ENCODE data around the gene PRKCA. TPM values are rescaled to one million over a fixed set of nuclear protein-coding genes. Genes with fewer than 3 reads are reported as not detected.

Gene PRKCA
- total RNA-seq, 1 donor from 2014 or later = 15.5 TPM

- DNase-seq (ENCODE audit: extremely low spot score in 2 of 2) = no peak
- Histone ChIP-seq H3K27me3 (no peaks in the 10 kb centered on the region), H3K36me3 (no peaks in the 10 kb centered on the region), H3K4me3 (no peak overlapping the region), H3K9me3 (no peaks in the 10 kb centered on the region), H3K27ac (no peak overlapping the region), H3K4me1 (peaks cover 24% of the 10 kb centered on the region)
- no peak for TF ChIP-seq POLR2A (IDR thresholded peaks at IDR 0.05)
- no peak for TF ChIP-seq CTCF (IDR thresholded peaks at IDR 0.05)
- no peak for TF ChIP-seq POLR2AphosphoS5 (IDR thresholded peaks at IDR 0.05; ENCODE audit: insufficient read depth in 1 of 2, low read depth in 1 of 2)
- intact Hi-C loops (cut with DNase I) = no loop called here
Observed at GRCh38 chr17:66726371-66726770, 424.0 kb downstream of the PRKCA start.

GRCh38 chr17:66726846-66727245 lies 424.4 kb downstream of the PRKCA start:
- intact Hi-C loops (cut with DNase I) = no loop called here
- no peaks in the 10 kb centered on the region for H3K36me3 ChIP-seq
- H3K27me3 ChIP-seq = no peaks in the 10 kb centered on the region
- H3K9me3 ChIP-seq = no peaks in the 10 kb centered on the region
- no peak overlapping the region for H3K27ac ChIP-seq
- peaks cover 24% of the 10 kb centered on the region for H3K4me1 ChIP-seq
- no peak overlapping the region for H3K4me3 ChIP-seq
- TF ChIP-seq POLR2AphosphoS5 (IDR thresholded peaks at IDR 0.05; ENCODE audit: insufficient read depth in 1 of 2, low read depth in 1 of 2) = no peak
- TF ChIP-seq POLR2A (IDR thresholded peaks at IDR 0.05) = no peak
- no peak for TF ChIP-seq CTCF (IDR thresholded peaks at IDR 0.05)
- no peak for DNase-seq (ENCODE audit: extremely low spot score in 2 of 2)

- Histone ChIP-seq H3K36me3 (no peaks in the 10 kb centered on the region), H3K27me3 (no peaks in the 10 kb centered on the region), H3K4me3 (no peak overlapping the region), H3K4me1 (peaks cover 24% of the 10 kb centered on the region), H3K9me3 (no peaks in the 10 kb centered on the region), H3K27ac (no peak overlapping the region)
- no peak for DNase-seq (ENCODE audit: extremely low spot score in 2 of 2)
- intact Hi-C loops (cut with DNase I) = no loop called here
- peak in 2 of 3 experiments; percentile 19 to 33 for TF ChIP-seq CTCF (IDR thresholded peaks at IDR 0.05)
- TF ChIP-seq POLR2AphosphoS5 (IDR thresholded peaks at IDR 0.05; ENCODE audit: insufficient read depth in 1 of 2, low read depth in 1 of 2) = no peak
Observed at GRCh38 chr17:66727634-66728570, 425.5 kb downstream of the PRKCA start.

DNA sequence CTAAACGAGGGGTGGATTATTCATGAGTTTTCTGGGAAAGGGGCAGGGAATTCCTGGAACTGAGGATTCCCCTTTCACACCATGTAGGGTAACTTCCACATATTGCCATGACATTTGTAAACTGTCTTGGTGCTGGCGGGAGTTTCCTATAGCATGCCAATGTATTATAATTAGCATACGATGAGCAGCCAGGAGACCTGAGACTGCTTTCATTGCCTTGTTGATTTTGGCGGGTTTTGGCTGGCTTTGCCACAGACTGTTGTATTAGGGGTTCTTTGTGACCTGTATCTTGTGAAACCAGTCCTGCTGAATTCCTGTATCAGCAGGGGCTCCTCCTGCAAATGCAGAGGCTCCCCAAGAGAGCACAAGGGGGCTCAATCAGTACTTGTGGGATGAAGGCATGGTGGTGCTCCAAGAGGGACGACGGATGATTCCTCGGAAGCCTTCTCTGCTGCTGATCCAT lies 428.1 kb downstream of the PRKCA start:
- no peak overlapping the region for H3K4me3 ChIP-seq
- H3K4me1 ChIP-seq = peaks cover under 1% of the 10 kb centered on the region
- TF ChIP-seq POLR2AphosphoS5 (IDR thresholded peaks at IDR 0.05; ENCODE audit: insufficient read depth in 1 of 2, low read depth in 1 of 2) = no peak
- TF ChIP-seq CTCF (IDR thresholded peaks at IDR 0.05) = no peak
- TF ChIP-seq POLR2A (IDR thresholded peaks at IDR 0.05) = no peak
- H3K27me3 ChIP-seq = no peaks in the 10 kb centered on the region
- no peak overlapping the region for H3K27ac ChIP-seq
- H3K36me3 ChIP-seq = no peaks in the 10 kb centered on the region
- intact Hi-C loops (cut with DNase I) = no loop called here
- DNase-seq (ENCODE audit: extremely low spot score in 2 of 2) = no peak
- no peaks in the 10 kb centered on the region for H3K9me3 ChIP-seq

DNA sequence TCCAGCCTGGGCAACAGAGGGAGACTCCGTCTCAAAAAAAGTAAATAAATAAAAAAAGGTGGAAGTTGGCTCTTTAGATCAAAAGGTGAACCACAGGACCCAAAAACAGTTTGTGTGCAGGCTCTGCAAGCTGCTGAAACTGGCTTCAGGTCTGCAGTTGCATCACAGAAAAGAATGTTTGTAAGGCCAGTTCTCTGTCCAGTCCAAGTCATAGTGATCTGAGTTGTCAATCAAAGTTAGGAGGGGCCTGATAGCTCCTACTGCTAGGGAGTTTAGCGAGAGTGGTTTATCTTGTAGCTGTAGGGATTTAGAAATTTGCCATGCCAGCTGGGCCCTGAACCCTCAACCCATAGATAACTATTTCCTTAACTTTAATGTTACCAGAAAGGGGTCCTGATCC lies 431.3 kb downstream of the PRKCA start:
- no peak for DNase-seq (ENCODE audit: extremely low spot score in 2 of 2)
- Histone ChIP-seq H3K27ac (no peak overlapping the region), H3K4me3 (no peak overlapping the region), H3K27me3 (no peaks in the 10 kb centered on the region), H3K36me3 (peaks cover 0 to 4% of the 10 kb centered on the region in 2 donors), H3K9me3 (no peaks in the 10 kb centered on the region), H3K4me1 (no peaks in the 10 kb centered on the region)
- TF ChIP-seq POLR2A (IDR thresholded peaks at IDR 0.05) (no peak), CTCF (IDR thresholded peaks at IDR 0.05) (no peak), POLR2AphosphoS5 (IDR thresholded peaks at IDR 0.05; ENCODE audit: insufficient read depth in 1 of 2, low read depth in 1 of 2) (no peak)
- intact Hi-C loops (cut with DNase I) = no loop called here

All from vagina (tissue), 2 donors.